DOHH2 (cell line): Measurements from ENCODE around the gene ANGPT4.

Experiments
- H3F3A ChIP-seq: fragments of 200-600 bp; sonication (generic), shearing (Covaris generic); 2 replicates; pipeline ENCODE4 v1.6.0; 2016; ENCODE audit warnings: antibody characterized with exemption, mild to moderate bottlenecking; ENCODE audit not compliant: control insufficient read depth, insufficient read depth
- H3K27ac ChIP-seq: fragments of 200-600 bp; sonication (generic); 2 replicates; pipeline ENCODE4 v1.5.1; 2014; ENCODE audit warnings: low read depth, mild to moderate bottlenecking, low read length, moderate library complexity
- H3K27me3 ChIP-seq: fragments of 200-600 bp; sonication (generic); 2 replicates; pipeline ENCODE4 v1.6.1; 2014; ENCODE audit warnings: mild to moderate bottlenecking, low read length, mixed read lengths; ENCODE audit not compliant: control insufficient read depth
- H3K36me3 ChIP-seq: fragments of 200-600 bp; sonication (generic); 2 replicates; pipeline ENCODE4 v1.6.1; 2014; ENCODE audit warnings: mild to moderate bottlenecking, low read length, moderate library complexity, mixed read lengths; ENCODE audit not compliant: control insufficient read depth
- H3K4me1 ChIP-seq: fragments of 200-600 bp; sonication (generic); 2 replicates; pipeline ENCODE4 v1.6.1; 2014; ENCODE audit warnings: mild to moderate bottlenecking, low read length, mixed read lengths; ENCODE audit not compliant: control insufficient read depth
- H3K4me2 ChIP-seq: fragments of 200-600 bp; sonication (generic); 2 replicates; pipeline ENCODE4 v1.6.0; 2014; ENCODE audit warnings: mild to moderate bottlenecking, low read length, moderate library complexity
- H3K4me3 ChIP-seq: fragments of 200-600 bp; sonication (generic); 2 replicates; pipeline ENCODE4 v1.5.1; 2014; ENCODE audit warnings: mild to moderate bottlenecking, low read length, mixed read lengths
- H3K79me2 ChIP-seq: fragments of 200-600 bp; sonication (generic); 2 replicates; pipeline ENCODE4 v1.6.1; 2014; ENCODE audit warnings: mild to moderate bottlenecking, low read length, mixed read lengths; ENCODE audit not compliant: control insufficient read depth
- H3K9me2 ChIP-seq: fragments of 200-600 bp; sonication (generic); replicated peaks from 2 replicates; pipeline ENCODE4 v1.6.1; 2014; ENCODE audit warnings: mild to moderate bottlenecking, low read length, mixed read lengths; ENCODE audit not compliant: control insufficient read depth
- H3K9me3 ChIP-seq: fragments of 200-600 bp; sonication (generic); 2 replicates; pipeline ENCODE4 v1.6.1; 2014; ENCODE audit warnings: antibody characterized with exemption, low read length, mixed read lengths; ENCODE audit not compliant: control insufficient read depth, insufficient read depth
- H4K20me1 ChIP-seq: fragments of 200-600 bp; sonication (generic); 2 replicates; pipeline ENCODE4 v1.6.0; 2014; ENCODE audit warnings: low read depth, mild to moderate bottlenecking, antibody characterized with exemption, low read length, moderate library complexity; ENCODE audit not compliant: control insufficient read depth, insufficient read depth
- EZH2phosphoT487 ChIP-seq: fragments of 200-600 bp; sonication (generic); IDR thresholded peaks from 2 replicates; pipeline ENCODE4 v1.6.1; 2017; ENCODE audit warnings: borderline replicate concordance, mild to moderate bottlenecking, antibody characterized with exemption, low read length, moderate library complexity, mixed read lengths
- TF ChIP-seq, protein P1 (sequence below): fragments of 200-600 bp; sonication (generic); IDR thresholded peaks from one replicate; pipeline ENCODE4 v1.5.1; 2014; ENCODE audit warnings: antibody characterized with exemption, mild to moderate bottlenecking, low read depth, low read length; ENCODE audit not compliant: poor library complexity, severe bottlenecking

ANGPT4 gene

DNA sequence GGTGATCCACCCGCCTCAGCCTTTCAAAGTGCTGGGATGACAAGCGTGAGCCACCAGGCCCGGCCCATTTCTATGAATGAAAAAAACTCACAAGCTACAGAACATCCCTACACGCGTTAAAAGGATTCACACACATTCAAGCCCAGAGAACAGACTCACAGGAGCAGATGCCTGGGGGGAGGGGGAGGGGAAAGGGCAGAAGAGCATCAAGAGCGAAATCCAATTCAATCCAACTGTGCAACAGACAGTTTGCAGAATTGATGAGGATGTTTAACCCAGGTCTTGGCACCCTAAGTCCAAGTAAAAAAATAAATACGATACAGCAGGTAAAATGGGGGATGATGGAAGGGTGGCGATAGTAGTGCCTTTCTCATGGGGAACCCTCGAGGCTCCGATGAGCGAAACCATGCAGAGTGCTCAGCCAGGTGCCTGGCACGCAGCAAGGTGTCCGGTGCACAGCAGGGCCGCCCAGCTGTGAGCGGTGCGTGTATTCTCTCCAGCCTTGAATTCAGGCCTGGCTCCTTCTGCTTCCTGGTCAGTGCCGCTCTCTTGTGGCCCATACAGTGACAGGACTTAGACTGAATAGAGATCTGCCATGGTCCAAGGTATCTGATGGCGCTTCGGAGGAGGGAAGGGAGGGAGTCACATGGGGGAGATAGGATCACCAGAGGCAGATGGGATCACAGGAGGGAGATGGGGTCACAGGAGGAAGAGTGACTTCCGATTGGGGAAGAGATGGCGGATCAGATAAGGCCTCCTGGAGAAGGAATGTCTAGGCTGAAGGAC lies 35.4 kb upstream of the ANGPT4 start:
- no peaks in the 10 kb centered on the region for H3K9me2 ChIP-seq
- H3F3A ChIP-seq, result no peaks in the 10 kb centered on the region
- H3K36me3 ChIP-seq, result no peaks in the 10 kb centered on the region
- no peaks in the 10 kb centered on the region for H3K9me3 ChIP-seq
- H3K4me3 ChIP-seq, result no peak overlapping the region
- no peaks in the 10 kb centered on the region for H3K27me3 ChIP-seq
- no peaks in the 10 kb centered on the region for H3K79me2 ChIP-seq
- H4K20me1 ChIP-seq, result no peaks in the 10 kb centered on the region
- no peak overlapping the region for H3K27ac ChIP-seq
- H3K4me2 ChIP-seq, result no peak overlapping the region
- no peaks in the 10 kb centered on the region for H3K4me1 ChIP-seq
- TF ChIP-seq, protein P1, sequence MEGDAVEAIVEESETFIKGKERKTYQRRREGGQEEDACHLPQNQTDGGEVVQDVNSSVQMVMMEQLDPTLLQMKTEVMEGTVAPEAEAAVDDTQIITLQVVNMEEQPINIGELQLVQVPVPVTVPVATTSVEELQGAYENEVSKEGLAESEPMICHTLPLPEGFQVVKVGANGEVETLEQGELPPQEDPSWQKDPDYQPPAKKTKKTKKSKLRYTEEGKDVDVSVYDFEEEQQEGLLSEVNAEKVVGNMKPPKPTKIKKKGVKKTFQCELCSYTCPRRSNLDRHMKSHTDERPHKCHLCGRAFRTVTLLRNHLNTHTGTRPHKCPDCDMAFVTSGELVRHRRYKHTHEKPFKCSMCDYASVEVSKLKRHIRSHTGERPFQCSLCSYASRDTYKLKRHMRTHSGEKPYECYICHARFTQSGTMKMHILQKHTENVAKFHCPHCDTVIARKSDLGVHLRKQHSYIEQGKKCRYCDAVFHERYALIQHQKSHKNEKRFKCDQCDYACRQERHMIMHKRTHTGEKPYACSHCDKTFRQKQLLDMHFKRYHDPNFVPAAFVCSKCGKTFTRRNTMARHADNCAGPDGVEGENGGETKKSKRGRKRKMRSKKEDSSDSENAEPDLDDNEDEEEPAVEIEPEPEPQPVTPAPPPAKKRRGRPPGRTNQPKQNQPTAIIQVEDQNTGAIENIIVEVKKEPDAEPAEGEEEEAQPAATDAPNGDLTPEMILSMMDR, result no peak
- no peak for TF ChIP-seq EZH2phosphoT487

- Histone ChIP-seq H3K4me1 (no peaks in the 10 kb centered on the region), H3K36me3 (no peaks in the 10 kb centered on the region), H3K9me3 (no peaks in the 10 kb centered on the region), H3F3A (no peaks in the 10 kb centered on the region), H3K4me3 (no peak overlapping the region), H3K9me2 (no peaks in the 10 kb centered on the region), H3K27ac (no peak overlapping the region), H3K27me3 (no peaks in the 10 kb centered on the region), H3K4me2 (no peak overlapping the region), H4K20me1 (no peaks in the 10 kb centered on the region), H3K79me2 (no peaks in the 10 kb centered on the region)
- TF ChIP-seq EZH2phosphoT487, result no peak
- TF ChIP-seq, protein P1, result no peak
These were observed 33.6 kb upstream of the ANGPT4 start for GRCh38 chr20:949717-950116.

GRCh38 chr20:946826-947225 lies 30.7 kb upstream of the ANGPT4 start:
- no peak overlapping the region for H3K27ac ChIP-seq
- H3K4me1 ChIP-seq, result no peaks in the 10 kb centered on the region
- H3F3A ChIP-seq, result no peaks in the 10 kb centered on the region
- H4K20me1 ChIP-seq, result no peaks in the 10 kb centered on the region
- H3K79me2 ChIP-seq, result no peaks in the 10 kb centered on the region
- no peaks in the 10 kb centered on the region for H3K9me3 ChIP-seq
- H3K27me3 ChIP-seq, result no peaks in the 10 kb centered on the region
- H3K9me2 ChIP-seq, result no peaks in the 10 kb centered on the region
- no peaks in the 10 kb centered on the region for H3K36me3 ChIP-seq
- H3K4me2 ChIP-seq, result no peak overlapping the region
- H3K4me3 ChIP-seq, result no peak overlapping the region
- TF ChIP-seq, protein P1, result no peak
- no peak for TF ChIP-seq EZH2phosphoT487
